Body of pancreas (tissue), 4 donors: ENCODE data around the gene FLYWCH1. TPM values are rescaled to one million over a fixed set of nuclear protein-coding genes. Genes with fewer than 3 reads are reported as not detected.

Experiments used
- ATAC-seq: fragments of 150-250 bp; one replicate; pipeline ENCODE4 v1.9.1; 2016
- DNase-seq, 4 donors: peaks; one replicate each; pipeline ENCODE4 v3.0.0-alpha.2; 2019
- H3K27ac ChIP-seq, 4 donors: fragments of 200-600 bp; sonication (generic); 1 replicate in 3 of 4; 2 replicates in 1 of 4; pipeline versions ENCODE4 v1.5.1 to v1.6.1; 2016 to 2019; ENCODE audit warnings: mild to moderate bottlenecking in 1 of 4, mixed read lengths in 1 of 4, moderate library complexity in 1 of 4
- H3K27me3 ChIP-seq, 2 donors: fragments of 200-600 bp; sonication (generic); one replicate each; pipeline ENCODE4 v1.6.0; 2016; ENCODE audit warnings: mild to moderate bottlenecking in 1 of 2
- H3K36me3 ChIP-seq, 2 donors: fragments of 200-600 bp; sonication (generic); replicated peaks in 1 of 2; 2 replicates each; pipeline ENCODE4 v1.5.1; 2016; ENCODE audit warnings: low read depth in 2 of 2; ENCODE audit not compliant: insufficient read depth in 1 of 2
- H3K4me1 ChIP-seq: fragments of 200-600 bp; sonication (generic); one replicate; pipeline ENCODE4 v1.6.0; 2016
- H3K4me3 ChIP-seq, 2 donors: fragments of 200-600 bp; sonication (generic); 1 replicate in 1 of 2; 2 replicates in 1 of 2; pipeline ENCODE4 v1.5.1; 2016 to 2019
- H3K9me3 ChIP-seq, 3 donors: fragments of 200-600 bp; sonication (generic); 1 replicate in 2 of 3; 2 replicates in 1 of 3; pipeline ENCODE4 v1.5.1; 2016
- POLR2A ChIP-seq, 3 donors: fragments of 450-650 bp; IDR thresholded peaks; one replicate each; pipeline ENCODE4 v1.6.1; 2016; ENCODE audit warnings: antibody characterized with exemption in 3 of 3, mild to moderate bottlenecking in 2 of 3
- WGBS, 2 donors: methylation state at CpG; one replicate each; pipeline ENCODE4 v1.1.5; 2017; 5-methylcytosine and 5-hydroxymethylcytosine counted together
- intact Hi-C: fragments of 100-400 bp; cut with DNase I; formaldehyde crosslinking; loops from one replicate; pipeline ENCODE4 v1.15.1; 2023
- total RNA-seq, 2 donors: library from RNA; depleted of rRNA; stranded (reverse); fragments of >200 nt; gene quantifications; one replicate each; pipeline ENCODE4 v1.1.0, GENCODE V29; 2016
- TF ChIP-seq, protein P1 (sequence below), 7 experiments: fragments of 450-650 bp in 4 of 7; fragments of 200-600 bp in 3 of 7; sonication (generic) in 3 of 7; IDR thresholded peaks; one replicate each; pipeline ENCODE4 v1.5.1; 2016 to 2019; ENCODE audit warnings: antibody characterized with exemption in 7 of 7

The FLYWCH1 gene
- total RNA-seq, 2 donors from 2014 or later = 24.6 to 53.7 TPM

DNA sequence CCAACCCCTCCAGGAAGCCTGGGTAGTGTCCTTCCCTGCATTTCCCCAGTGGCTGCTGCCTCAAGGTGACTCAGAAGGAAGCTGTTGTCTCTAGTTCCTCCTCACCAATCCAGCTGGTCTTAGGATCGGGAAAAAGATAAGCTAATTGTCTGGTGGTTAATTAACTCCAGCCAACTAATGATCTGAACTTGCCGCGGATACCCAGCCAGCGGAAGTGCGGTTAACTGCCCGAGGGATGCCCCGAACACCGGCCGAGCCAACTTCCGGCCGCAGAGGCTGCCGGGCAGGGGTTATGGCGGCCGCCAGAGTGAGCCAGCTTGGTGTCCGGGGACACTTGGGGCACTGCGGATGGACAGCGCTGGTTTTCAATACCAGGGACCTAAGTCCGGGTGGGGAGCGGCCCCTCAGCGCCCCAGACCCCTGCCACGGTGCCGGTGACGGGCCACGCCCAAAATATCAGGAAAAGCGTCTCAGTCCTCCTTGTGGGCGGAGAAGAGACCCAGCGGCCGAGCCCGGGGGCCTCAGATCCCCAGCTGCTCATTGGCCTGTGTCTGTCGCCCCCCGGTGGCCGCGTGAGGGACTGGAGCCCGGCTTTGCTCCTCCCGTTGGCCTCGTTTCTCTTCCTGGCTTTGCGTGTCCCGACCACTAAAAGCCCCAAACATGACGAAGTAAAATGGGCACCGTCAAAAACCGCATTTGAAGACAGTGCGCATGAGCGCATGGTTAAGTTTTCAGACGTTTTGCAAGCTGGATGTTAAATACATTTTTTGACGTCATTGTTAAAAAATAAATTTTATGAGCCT, 43.5 kb upstream of the FLYWCH1 start:
- peak; percentile 17 to 81 (median 69) for TF ChIP-seq POLR2A (IDR thresholded peaks at IDR 0.05)
- TF ChIP-seq, protein P1, sequence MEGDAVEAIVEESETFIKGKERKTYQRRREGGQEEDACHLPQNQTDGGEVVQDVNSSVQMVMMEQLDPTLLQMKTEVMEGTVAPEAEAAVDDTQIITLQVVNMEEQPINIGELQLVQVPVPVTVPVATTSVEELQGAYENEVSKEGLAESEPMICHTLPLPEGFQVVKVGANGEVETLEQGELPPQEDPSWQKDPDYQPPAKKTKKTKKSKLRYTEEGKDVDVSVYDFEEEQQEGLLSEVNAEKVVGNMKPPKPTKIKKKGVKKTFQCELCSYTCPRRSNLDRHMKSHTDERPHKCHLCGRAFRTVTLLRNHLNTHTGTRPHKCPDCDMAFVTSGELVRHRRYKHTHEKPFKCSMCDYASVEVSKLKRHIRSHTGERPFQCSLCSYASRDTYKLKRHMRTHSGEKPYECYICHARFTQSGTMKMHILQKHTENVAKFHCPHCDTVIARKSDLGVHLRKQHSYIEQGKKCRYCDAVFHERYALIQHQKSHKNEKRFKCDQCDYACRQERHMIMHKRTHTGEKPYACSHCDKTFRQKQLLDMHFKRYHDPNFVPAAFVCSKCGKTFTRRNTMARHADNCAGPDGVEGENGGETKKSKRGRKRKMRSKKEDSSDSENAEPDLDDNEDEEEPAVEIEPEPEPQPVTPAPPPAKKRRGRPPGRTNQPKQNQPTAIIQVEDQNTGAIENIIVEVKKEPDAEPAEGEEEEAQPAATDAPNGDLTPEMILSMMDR (IDR thresholded peaks at IDR 0.05) = peak; percentile 96 to 98 (median 98)
- Histone ChIP-seq H3K27ac (peak overlapping the region; percentile 73 to 94 (median 90)), H3K9me3 (no peaks in the 10 kb centered on the region), H3K4me1 (peaks cover 13% of the 10 kb centered on the region), H3K4me3 (peak overlapping the region in 1 of 2 donors; percentile 21), H3K27me3 (no peaks in the 10 kb centered on the region), H3K36me3 (no peaks in the 10 kb centered on the region)
- DNase-seq = peak; percentile 94 to 97 (median 95)
- WGBS, 2 donors = 0% methylated on average over 13 to 41 of the region's 45 CpGs
- intact Hi-C loops = no loop called here
- peak; percentile 98 for ATAC-seq

DNA sequence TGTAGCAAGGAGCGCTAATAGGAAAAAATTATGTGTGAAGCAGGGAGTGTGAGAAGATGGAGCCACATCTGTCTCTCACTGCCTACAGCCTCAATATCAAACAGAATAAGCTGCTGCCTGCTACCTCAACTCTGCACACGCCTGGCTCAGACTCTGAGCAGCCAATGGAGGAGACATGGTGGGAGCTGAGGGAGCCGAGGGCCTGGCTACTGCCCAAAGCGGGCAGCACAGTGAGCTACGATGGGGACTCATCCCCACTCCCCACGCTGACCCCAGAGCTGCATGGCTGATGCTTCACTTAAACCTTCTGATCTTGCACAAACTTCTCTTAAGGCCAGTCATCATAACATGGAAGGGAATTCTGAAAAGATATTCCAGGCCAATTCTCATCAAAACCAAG, 39.8 kb upstream of the FLYWCH1 start:
- no peaks in the 10 kb centered on the region for H3K9me3 ChIP-seq
- WGBS, 2 donors = 57 to 63% methylated on average over 4 to 6 of the region's 6 CpGs
- intact Hi-C loops = no loop called here
- peaks cover 17% of the 10 kb centered on the region for H3K4me1 ChIP-seq
- TF ChIP-seq POLR2A (IDR thresholded peaks at IDR 0.05) = no peak
- TF ChIP-seq, protein P1 (IDR thresholded peaks at IDR 0.05) = no peak
- H3K4me3 ChIP-seq = no peak overlapping the region
- H3K36me3 ChIP-seq = no peaks in the 10 kb centered on the region
- ATAC-seq (no peak), DNase-seq (no peak)
- H3K27ac ChIP-seq = no peak overlapping the region
- no peaks in the 10 kb centered on the region for H3K27me3 ChIP-seq

DNA sequence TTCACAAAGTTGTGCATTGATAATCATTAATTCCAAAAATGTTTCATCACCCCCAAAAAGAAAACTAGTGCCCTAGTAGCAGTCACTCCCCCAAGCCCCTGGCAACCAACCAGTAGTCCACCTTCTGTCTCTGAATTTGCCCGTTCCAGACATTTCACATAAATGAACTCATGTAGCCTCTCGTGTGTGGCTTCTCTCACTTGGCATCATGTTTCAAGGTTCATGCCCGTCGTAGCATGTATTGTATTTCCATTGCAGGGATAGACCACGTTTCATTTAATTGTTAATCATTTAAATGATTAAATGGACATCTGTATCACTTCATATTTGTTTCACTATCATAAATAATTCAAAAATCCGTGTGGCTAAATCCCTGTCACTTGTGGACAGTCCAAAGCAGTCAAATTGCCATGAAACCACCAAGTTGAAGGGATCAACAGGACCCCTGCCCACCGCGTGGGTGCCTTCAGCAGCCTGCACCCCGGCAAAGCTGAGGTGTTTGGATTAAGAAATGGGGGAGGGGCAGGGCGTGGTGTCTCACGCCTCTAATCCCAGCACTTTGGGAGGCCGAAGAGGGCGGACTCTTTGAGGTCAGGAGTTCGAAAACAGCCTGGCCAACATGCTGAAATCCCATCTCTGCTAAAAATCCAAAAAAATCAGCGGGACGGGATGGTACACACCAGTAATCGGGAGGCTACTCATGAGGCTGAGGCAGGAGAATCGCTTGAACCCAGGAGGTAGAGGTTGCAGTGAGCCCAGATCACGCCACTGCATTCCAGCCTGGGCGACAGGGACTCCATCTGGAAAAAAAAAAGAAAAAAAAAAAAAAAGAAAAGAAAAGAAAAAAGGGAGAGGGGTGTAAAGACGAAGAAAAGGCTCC, 37.5 kb upstream of the FLYWCH1 start:
- Histone ChIP-seq H3K9me3 (no peaks in the 10 kb centered on the region), H3K36me3 (no peaks in the 10 kb centered on the region), H3K27ac (no peak overlapping the region), H3K27me3 (no peaks in the 10 kb centered on the region), H3K4me1 (peaks cover 4% of the 10 kb centered on the region), H3K4me3 (no peak overlapping the region)
- ATAC-seq = no peak
- no peak for DNase-seq
- intact Hi-C loops = no loop called here
- TF ChIP-seq, protein P1 (IDR thresholded peaks at IDR 0.05) = no peak
- no peak for TF ChIP-seq POLR2A (IDR thresholded peaks at IDR 0.05)
- 48 to 51% methylated on average over 21 of the region's 21 CpGs for WGBS, 2 donors

DNA sequence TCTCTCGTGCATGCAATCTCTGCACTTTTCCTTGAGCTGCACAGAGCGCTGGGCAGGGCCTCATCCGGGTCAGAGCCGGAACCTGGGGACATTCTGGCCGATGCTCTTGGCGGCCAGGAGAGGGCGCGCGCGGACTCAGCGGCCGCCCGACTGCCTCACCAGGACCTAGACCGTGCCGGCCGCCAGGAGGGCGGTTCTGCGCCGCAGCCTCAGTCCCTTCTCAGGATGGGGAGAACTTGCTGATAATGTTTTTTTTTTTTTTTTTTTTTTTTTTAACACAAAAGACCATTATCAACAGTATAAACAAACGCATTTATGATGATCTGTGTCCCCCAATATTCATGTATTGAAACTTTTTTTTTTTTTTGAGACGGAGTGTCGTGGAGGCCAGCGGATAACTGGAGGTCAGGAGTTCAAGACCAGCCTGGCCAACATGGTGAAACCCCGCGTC, 36.8 kb upstream of the FLYWCH1 start:
- H3K27me3 ChIP-seq = no peaks in the 10 kb centered on the region
- no peak overlapping the region for H3K4me3 ChIP-seq
- 8 to 10% methylated on average over 25 of the region's 25 CpGs for WGBS, 2 donors
- no peaks in the 10 kb centered on the region for H3K9me3 ChIP-seq
- no peak overlapping the region for H3K27ac ChIP-seq
- intact Hi-C loops = loop anchor here (5.0 kb wide), 1 partner anchor 37 kb away; the partner anchor contains the start of gene FLYWCH1
- peak; percentile 99 for ATAC-seq
- H3K4me1 ChIP-seq = peaks cover 4% of the 10 kb centered on the region
- TF ChIP-seq POLR2A (IDR thresholded peaks at IDR 0.05) = no peak
- TF ChIP-seq, protein P1 (IDR thresholded peaks at IDR 0.05) = peak; percentile 91 to 99 (median 97)
- peak; percentile 80 to 85 (median 83) for DNase-seq
- no peaks in the 10 kb centered on the region for H3K36me3 ChIP-seq
